Measurements from ENCODE around the gene JAZF1. TPM values are rescaled to one million over a fixed set of nuclear protein-coding genes. Genes with fewer than 3 reads are reported as not detected.

The JAZF1 gene
- total and polyA plus RNA-seq, 2 of the 8 experiments (the other 6 are each of a cell fraction or from before 2014, with no cell fraction given), result 2.6 to 21.8 TPM

DNA sequence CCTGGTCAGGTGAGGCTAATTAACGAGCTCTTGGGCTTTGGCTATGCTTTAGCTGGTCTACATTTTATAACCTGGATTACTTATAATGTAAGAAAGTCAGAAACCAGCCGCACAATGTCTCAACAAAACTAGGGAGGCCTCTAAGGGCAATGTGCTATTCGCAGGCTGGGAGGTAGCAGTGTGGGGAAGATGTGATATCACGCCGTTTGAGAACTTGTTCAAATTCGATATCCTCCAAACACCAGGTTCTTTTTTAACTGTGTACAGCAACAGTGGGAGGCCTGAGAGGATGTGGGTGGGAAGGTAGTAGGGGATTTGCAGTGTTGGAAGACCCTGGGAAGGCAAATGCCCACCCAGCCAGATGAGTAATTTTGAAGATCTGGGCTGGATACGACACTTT is 184.5 kb downstream of the JAZF1 start:
- WGBS, 2 experiments (ENCODE audit: extremely low coverage in 1 of 2, insufficient coverage in 1 of 2, insufficient read length in 1 of 2, insufficient replicate concordance in 2 of 2, low coverage in 1 of 2, low lambda C conversion rate in 2 of 2, missing lambda C conversion rate in 1 of 2), result 87% methylated on average over 7 of the region's 7 CpGs; no CpG with 5 or more reads in 1 of the 2 experiments
- H2BK120ac ChIP-seq (replicated peaks; ENCODE audit: low read depth, low read length), result no peak overlapping the region
- DNase-seq (ENCODE audit: low read depth in 1 of 2, low spot score in 2 of 2) (no peak), FAIRE-seq (no peak)
- CTCF ChIA-PET (ENCODE audit: partially characterized antibody), result interaction anchor here (1.3 kb wide), 2 partner anchors 24 to 36 kb away, joined by 3 to 7 read pairs; no protein-coding TSS in a partner anchor
- H3K79me1 ChIP-seq (ENCODE audit: low read depth, low read length), result no peaks in the 10 kb centered on the region; the same call in 1 of the 2 replicates
- H2BK20ac ChIP-seq (ENCODE audit: low read length), result no peak overlapping the region
- no peaks in the 10 kb centered on the region for H3K36me3 ChIP-seq (ENCODE audit: control insufficient read depth in 2 of 4, insufficient read depth in 4 of 4, low read length in 3 of 4)
- no peaks in the 10 kb centered on the region for H3K79me2 ChIP-seq (ENCODE audit: control insufficient read depth in 1 of 2, insufficient read depth in 2 of 2, low read length in 2 of 2)
- H3K4me2 ChIP-seq (ENCODE audit: insufficient read depth in 1 of 2, low read depth in 2 of 2, low read length in 2 of 2), result no peak overlapping the region
- H3K27ac ChIP-seq (ENCODE audit: low read depth, low read length), result no peak overlapping the region
- no peak overlapping the region for H2BK12ac ChIP-seq (ENCODE audit: low read depth, low read length)
- no peak for TF ChIP-seq KDM5A (IDR thresholded peaks at IDR 0.05; ENCODE audit: low read length)
- TF ChIP-seq, protein P1, sequence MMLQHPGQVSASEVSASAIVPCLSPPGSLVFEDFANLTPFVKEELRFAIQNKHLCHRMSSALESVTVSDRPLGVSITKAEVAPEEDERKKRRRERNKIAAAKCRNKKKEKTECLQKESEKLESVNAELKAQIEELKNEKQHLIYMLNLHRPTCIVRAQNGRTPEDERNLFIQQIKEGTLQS (IDR thresholded peaks at IDR 0.05; ENCODE audit: insufficient read depth, low read depth, low read length), result no peak
- TF ChIP-seq CREB1 (IDR thresholded peaks at IDR 0.05), result no peak
- no peak for TF ChIP-seq SAP30 (IDR thresholded peaks at IDR 0.05; ENCODE audit: insufficient read depth, insufficient replicate concordance, low read length)
- no peak for TF ChIP-seq BRCA1 (IDR thresholded peaks at IDR 0.05; ENCODE audit: low read depth, low read length)
- TF ChIP-seq TAF7 (optimal IDR thresholded peaks at IDR 0.05; ENCODE audit: borderline replicate concordance, low read depth, low read length), result no peak
- TF ChIP-seq, protein P2, sequence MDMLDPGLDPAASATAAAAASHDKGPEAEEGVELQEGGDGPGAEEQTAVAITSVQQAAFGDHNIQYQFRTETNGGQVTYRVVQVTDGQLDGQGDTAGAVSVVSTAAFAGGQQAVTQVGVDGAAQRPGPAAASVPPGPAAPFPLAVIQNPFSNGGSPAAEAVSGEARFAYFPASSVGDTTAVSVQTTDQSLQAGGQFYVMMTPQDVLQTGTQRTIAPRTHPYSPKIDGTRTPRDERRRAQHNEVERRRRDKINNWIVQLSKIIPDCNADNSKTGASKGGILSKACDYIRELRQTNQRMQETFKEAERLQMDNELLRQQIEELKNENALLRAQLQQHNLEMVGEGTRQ (IDR thresholded peaks at IDR 0.05; ENCODE audit: low read length), result no peak
- no peak for TF ChIP-seq CEBPB (IDR thresholded peaks at IDR 0.05; ENCODE audit: low read depth, low read length)
- TF ChIP-seq CBX5 (IDR thresholded peaks at IDR 0.05; ENCODE audit: low read depth, low read length), result no peak
- no peak for TF ChIP-seq TAF1 (IDR thresholded peaks at IDR 0.05; ENCODE audit: low read depth, low read length)
- no peak overlapping the region for H3K14ac ChIP-seq (ENCODE audit: insufficient read length)
- no peak overlapping the region for H4K8ac ChIP-seq (ENCODE audit: extremely low read depth, insufficient read depth, low read length)
- no peaks in the 10 kb centered on the region; a peak in 1 of 7 replicates for H3K4me1 ChIP-seq (replicated peaks in 1 of 4; ENCODE audit: control insufficient read depth in 3 of 4, insufficient read depth in 4 of 4, low read length in 3 of 4)
- POLR2A ChIA-PET (ENCODE audit: partially characterized antibody), result no interaction called here
- H4K20me1 ChIP-seq (replicated peaks in 1 of 2; ENCODE audit: control insufficient read depth in 1 of 2, insufficient read depth in 2 of 2, low read length in 2 of 2), result no peaks in the 10 kb centered on the region
- H3K9me3 ChIP-seq (ENCODE audit: insufficient read depth in 2 of 2, low read depth in 1 of 2, low read length in 1 of 2), result no peaks in the 10 kb centered on the region
- H3K56ac ChIP-seq (replicated peaks; ENCODE audit: insufficient read length, low read depth, low read length), result no peak overlapping the region
- H3K23ac ChIP-seq (ENCODE audit: insufficient read length), result no peak overlapping the region
- H4K91ac ChIP-seq (replicated peaks; ENCODE audit: insufficient read length, low read length), result no peak overlapping the region
- H3K23me2 ChIP-seq (ENCODE audit: low read depth, low read length), result no peaks in the 10 kb centered on the region
- no peak overlapping the region for H2BK5ac ChIP-seq (ENCODE audit: low read depth, low read length)
- H3K18ac ChIP-seq (ENCODE audit: extremely low read depth, low read length), result no peak overlapping the region
- H2AFZ ChIP-seq (ENCODE audit: low read length), result no peak overlapping the region
- H2AK5ac ChIP-seq (ENCODE audit: low read depth, low read length), result no peak overlapping the region
- no peak overlapping the region for H3K4ac ChIP-seq (replicated peaks; ENCODE audit: insufficient read length, low read depth, low read length)
- H3K27me3 ChIP-seq (replicated peaks in 1 of 4; ENCODE audit: control insufficient read depth in 3 of 4, extremely low read depth in 1 of 4, insufficient read depth in 3 of 4, low read length in 3 of 4), result no peaks in the 10 kb centered on the region
- H3K9ac ChIP-seq (replicated peaks in 1 of 4; ENCODE audit: extremely low read depth in 1 of 4, low read depth in 3 of 4, low read length in 3 of 4), result no peak overlapping the region
- no peak overlapping the region for H2BK15ac ChIP-seq (ENCODE audit: low read length)
- no peak overlapping the region for H3K4me3 ChIP-seq (ENCODE audit: extremely low read depth in 1 of 4, insufficient read depth in 2 of 4, low read depth in 3 of 4, low read length in 4 of 4)
- H4K5ac ChIP-seq (ENCODE audit: insufficient read length, low read depth, low read length), result no peak overlapping the region

Measured in H1 (cell line).